ENCODE results near the gene ANKFN1.

Gene ANKFN1

DNA sequence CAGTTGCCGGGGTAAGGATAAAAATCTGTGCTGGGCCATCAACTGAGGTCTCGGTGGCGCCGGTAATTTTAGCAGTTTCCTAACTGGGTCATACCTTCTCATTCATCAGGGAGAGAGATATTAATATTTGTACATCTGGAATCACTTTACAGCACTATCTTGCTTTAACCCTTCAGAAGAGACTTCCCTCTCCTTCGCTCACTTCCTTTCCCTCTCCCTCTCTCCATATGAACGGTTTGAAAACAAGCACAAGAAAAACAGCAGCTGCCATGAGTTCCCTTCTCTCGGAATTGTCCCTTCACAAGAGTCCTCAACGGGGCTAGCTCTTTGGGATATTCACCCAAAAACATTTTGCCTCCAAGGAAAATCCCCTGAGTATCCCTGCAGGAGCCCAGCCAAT is 295.9 kb downstream of the ANKFN1 start:
- DNase-seq = no peak

DNA sequence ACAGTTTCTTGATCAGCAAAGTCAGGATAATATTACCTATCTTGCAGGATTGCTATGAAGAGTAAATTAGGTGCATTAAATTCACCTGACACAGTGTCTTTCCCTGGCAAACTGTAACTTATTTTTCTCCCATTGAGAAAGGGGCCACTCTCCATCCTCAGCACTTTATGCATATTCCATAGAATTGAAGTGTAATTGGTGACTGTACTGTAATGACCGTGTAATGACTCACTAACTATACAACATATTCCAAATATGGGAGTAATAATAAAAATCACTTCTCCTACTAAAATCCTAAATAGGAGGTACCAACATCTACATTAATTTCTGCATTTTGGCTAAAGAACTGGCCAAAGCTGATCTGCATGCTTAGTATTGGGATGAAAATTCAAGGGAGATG is 298.4 kb downstream of the ANKFN1 start:
- no peak for DNase-seq

DNA sequence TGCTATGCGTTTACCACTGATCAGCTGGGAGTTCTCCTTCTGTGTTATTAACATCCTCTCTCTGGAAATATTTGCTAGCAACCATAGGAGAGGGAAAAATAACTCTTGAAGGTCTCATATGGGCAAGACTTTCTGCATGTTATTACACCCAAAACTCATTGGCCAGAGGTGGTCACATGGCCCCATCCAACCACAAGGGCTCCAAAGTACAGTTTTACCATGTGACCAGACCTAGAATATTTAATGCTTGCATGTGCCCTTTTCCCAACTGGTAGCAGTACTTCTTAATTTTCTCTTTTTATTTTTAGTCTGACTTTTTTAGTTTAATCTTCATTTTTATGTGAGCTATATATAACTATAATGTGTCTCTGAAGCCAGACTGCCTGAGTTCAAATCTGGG is 299.2 kb downstream of the ANKFN1 start:
- DNase-seq = no peak

DNA sequence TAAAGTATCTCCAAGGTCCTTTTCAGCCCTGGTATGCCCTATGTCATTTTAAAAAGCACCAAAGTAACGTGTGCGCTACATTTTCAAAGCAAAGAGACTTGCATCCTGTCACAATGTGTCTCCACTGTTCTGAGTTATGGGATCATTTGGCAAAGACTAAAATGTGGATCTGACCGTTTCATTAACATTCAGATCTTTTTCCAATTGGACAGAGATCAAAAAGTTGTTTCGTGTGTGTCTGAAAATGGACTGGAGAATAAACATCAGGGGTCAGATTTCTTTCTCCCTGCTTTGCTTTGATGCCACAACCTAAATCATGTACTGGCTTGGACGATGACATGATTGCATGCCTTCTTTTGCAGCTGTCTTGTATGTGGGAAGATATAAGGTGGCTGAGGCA is 304.2 kb downstream of the ANKFN1 start:
- no peak for DNase-seq

DNA sequence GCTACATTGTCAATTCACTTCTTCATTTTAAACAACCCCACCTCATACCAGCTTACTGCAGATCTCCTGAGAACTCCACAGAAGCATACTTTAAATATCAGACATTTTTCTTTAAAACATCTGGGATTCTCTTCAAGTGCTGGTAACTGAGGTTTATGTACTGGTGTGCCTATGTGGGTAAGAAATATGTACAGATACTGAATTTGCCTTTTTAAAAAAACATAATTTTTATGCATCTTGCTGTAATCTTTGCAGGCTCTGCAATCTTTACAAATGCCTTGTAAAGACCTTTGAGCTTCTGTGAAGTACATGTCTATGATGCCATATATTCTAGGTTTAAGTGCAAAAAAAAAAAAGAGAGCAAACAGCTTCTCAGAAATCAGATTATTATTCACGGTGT is 312.6 kb downstream of the ANKFN1 start:
- no peak for DNase-seq

DNA sequence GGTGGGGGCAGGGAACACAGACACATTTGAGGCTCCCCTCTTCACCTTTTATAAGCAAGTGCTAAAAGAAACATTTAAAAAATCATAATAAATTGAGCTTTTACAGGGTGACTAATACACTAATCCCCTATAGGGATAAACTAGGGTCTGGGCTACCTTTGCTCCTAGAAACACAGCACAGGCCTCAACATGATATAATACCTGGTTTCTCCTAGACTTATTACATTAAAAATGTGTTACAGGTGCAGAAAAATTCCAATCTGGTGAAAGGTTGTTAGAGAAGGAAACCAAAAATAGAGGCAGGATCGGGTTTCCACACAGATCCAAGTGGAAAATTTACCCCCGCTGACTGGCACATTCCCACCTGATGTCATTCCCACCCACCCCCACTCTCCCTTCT is 315.6 kb downstream of the ANKFN1 start:
- no peak for DNase-seq

DNA sequence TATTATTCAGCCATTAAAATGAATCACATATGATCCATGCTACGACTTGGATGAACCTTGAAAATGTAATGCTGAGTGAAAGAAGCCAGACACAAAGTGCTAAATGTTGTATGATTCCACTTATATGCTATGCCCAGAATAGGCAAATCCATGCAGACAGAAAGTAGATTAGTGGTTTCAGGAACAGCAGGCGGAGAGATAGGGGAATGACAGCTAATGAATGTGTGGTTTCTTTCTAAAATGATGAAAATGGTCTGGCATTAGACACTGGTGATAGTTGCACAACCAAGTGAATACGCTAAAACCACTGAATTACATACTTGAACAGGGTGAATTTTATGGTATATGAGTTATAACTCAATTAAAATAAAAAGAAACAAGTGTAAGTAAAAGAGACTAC is 318.4 kb downstream of the ANKFN1 start:
- DNase-seq = no peak

DNA sequence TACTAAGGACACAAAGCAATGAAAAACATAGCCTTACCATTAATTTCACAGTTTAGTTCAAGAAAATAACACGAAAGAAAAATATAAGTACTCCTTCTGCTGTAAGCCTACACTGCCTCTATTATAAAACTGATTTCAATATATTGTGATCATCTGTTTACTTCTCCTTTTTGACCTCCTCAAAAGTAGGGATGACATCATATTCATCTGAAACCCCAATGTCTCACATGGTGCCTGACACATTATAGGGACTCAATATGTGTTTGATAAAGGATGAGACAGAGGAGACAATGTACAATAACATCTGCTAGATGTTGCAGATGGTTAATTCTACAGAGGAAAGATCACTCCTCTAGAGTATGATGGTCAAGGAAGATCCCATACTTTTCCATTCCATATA is 321.8 kb downstream of the ANKFN1 start:
- DNase-seq = no peak

DNA sequence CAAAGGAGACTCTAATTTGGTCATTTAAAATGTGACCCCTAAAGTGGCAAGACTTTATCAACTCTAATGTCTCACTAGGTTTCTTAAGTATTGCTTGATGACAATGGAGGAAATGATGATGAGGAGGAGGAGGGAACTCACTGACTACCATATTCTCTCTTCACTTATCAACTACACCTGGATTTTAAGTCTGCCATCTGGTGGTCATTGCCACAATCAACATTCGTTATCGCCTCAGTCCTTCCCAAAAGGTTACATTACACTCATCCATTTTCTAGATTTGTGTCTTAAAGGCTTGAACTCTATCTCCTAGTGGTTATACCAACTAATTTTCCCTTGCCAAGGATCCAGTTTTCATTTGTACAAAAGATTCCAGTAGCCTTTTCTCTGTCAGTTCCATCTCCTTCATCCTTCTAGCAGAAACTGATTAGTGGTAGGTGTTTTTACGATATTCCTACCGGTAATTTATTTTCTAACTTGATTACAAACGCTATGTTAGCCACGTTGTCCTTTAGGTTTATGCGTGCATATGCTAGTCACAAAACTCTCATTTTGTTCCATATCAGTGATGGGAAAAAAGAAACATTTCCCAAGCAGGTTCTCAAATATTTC is 325.7 kb downstream of the ANKFN1 start:
- DNase-seq = no peak

DNA sequence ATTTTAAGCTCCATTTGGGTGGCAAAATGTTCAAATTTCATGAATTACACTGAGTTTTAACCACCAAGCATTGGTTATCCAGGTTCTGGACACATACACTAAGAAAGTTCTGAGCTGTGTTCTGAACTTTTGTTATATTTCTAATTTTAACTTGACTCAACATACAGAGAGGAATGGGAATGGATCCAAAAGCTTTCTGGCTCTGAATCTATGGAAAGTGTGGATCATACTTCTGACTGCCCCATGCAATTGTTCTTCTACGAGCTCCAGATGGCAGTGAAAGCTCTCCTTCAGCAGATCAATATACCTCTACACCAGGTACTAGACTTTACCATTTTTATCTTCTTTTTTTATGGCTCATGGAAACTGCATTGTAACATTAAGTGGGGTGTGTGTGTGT is 327.2 kb downstream of the ANKFN1 start:
- DNase-seq = no peak

DNA sequence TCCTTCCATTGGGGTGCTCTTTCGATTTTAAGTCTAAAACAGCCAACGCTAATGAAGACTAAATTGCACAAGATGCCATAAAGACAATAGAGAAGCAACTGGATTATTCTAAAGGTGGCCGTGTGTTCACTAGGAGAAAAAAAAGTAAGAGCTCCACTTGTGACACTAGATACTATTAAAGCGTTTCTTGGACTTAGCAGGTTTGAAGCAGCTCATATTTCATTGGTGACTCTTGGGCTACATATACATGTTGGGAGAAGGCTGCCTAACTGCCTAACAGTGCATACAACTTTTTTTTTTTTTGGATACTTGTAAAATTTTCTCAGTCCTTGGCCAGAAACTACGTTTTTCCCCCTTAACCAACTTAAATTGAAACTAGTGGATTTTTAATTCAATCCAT is 328.4 kb downstream of the ANKFN1 start:
- no peak for DNase-seq

DNA sequence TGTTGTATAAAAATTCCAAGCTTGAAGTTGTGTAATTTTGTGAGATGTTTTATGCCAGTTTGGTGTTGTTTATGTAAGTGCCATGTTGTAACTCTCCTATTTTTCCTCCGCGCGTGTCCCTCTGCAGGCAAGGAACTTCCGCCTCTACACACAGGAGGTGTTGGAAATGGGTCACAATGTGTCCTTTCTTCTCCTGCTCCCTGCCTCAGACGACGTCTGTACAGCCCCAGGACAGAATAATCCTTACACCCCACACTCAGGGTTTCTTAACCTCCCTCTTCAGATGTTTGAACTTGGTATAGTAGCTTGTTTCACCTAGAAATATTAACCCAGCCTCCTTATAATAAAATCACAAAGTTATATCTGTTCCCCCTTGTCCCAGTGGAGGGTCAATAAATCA is 329.0 kb downstream of the ANKFN1 start:
- no peak for DNase-seq

DNA sequence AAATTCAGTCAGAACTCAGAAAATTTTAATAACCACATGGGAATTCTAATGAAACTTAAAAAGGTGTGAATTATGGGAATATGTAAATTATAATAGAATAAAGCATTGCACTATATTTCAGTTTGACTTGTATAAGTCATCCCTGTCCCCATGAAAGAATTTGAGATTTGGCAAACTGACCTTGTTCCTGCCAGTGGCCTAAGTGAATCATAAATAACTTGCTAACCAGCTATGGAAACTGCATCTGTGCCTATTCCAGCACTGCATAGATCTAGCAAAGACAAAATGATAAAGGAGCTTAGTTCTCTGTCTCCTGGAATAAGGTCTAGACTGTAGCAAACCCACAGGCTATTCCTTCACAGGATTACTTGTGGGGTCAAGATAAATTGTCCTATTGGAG is 333.5 kb downstream of the ANKFN1 start:
- no peak for DNase-seq

DNA sequence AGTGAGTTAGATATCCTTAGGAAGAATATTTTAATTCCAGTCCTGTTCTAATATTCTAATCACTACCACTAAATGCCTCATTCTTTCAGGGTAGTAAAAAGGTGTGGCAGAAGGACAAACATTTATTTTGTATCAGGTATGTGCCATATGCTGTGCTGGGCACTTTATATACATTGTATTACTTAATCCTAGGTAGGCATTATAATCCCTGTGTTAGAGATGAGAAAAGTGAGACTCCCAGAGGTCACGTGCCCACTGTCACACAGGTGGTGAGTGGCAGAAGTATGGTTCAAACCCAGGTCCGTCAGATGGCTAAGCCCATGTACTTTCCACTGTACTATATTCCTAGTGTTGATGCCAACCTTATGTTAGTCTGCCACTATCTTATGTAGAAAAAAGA is 335.5 kb downstream of the ANKFN1 start:
- no peak for DNase-seq

DNA sequence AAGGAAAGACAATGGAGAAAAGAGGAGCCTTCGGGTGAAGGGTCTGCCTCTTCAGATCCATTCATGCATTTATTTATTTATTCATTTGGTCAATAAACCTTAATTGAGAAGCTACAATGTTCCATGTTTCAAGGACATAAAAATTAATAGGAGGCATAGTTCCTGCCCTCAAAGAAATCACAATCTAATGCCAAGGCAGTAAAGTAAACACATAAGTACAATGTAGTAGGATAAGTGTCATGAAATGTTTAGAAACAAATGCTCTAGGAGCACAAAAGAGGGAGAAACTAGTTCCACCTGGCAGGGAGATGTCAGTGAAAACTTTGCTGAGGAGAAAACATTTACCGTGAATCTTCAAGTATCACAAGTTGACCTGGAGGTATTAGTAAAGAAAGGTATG is 336.7 kb downstream of the ANKFN1 start:
- DNase-seq = no peak

DNA sequence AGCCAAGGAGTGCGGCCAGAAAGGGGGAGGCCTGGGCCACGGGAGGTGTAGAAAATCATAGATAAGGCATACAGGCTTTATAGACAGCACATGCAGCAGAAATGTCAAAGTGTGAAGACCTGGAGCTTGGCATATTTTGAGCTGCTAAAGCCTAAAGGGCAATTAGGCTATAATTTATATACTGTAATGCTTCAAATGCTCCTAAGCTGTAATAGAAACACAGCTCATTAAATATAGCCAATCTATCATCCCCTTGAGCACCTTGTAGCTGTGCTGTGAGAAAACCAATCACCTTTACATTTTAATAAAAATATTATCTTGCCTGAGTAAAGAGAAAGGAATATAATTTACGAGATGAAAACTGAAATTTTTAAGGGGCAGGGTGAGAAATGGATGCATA is 342.3 kb downstream of the ANKFN1 start:
- no peak for DNase-seq

DNA sequence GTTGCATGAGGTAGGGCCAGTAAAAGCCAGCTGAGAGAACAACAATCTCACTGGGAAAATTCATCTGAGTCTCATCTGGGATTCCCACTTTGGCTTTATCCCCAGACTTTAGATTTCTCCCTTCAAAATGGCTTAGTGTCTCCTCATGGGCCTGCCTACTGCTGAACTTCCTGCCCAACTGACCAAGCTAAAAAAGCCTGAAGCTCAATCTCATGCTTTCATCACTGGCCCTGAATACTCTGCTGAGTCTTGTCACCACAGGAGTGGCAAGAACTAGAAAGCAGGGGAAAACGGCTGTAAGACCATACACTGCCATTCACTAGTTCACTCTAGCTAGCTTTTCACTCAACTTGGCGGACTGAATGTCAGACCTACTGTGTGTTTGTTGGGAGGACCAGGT is 343.9 kb downstream of the ANKFN1 start:
- DNase-seq = no peak

DNA sequence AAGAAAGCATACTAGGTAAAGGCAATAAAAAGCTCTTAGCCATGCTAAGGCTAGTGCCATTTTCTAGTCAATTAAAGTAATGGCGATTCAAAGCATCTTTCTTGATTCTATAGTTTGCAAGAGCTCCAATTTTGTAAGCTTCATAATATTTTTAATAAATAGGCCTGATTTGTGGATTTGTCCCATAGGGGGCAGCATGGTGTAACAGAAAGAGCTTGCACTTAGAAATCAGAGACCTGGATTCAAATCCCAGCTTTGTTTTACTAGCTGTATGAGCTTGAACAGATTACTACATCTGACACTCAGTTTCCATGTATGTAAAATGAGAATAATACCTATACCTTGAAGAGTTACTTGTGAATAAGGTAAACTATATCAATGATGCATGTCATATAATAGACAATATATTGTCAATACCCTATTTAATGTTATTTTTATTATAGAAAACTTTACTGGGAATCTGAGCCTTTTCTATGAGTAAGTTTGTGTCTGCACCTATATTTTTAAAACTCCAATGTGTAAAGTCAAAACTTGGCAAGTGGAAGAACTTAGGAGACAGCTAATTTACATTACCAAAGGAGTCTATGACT is 346.6 kb downstream of the ANKFN1 start:
- no peak for DNase-seq

DNA sequence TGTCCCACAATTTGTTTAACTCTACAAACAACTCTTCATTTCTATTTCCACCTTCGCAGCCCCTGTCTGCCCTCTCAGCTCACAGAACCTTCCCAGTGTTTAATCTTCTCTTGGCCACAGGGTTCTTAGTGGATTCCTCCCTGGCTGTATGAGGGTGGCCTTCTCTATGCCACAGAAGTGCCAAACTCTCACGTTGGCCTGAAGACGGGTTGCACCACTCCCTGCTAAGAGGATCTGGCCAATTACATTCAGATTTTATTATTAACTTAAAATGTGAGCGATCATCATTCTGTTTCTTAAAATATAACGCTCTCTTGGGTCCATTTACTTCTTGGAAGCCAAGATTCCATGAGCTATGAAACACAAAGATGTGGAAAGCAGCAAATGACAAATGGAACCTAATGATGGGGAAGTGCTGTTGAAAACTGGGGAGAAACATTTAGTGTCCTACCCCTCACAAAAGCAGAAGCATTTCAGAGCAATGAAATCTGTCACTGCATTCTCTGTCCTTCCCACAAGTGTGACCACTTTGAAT is 348.9 kb downstream of the ANKFN1 start:
- no peak for DNase-seq

DNA sequence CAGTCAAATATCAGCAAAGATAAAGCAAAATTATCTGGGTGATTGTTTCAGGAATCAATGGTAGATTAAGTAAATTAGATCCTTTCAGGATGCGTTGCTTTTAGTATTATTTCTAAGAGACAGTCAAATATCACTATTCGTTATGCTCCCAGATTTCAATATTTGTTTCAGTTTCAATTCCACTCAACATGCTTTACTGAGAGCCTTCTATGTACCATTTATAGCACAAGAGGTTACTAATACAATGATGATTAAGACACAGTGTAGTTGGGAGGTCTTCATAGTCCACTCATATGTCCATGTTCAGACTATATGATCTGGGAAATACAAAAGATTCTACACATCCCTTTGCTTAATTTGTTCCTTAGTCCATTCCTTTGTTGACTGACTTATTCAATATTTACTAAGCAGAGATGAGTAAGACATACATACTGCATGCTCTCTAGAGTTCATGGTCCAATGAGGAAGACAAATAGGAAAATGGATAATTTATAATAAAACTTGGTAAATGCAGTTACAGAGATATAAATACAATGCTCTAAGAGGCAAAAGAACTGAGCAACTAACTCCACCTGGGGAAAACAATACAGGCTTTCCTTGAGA is 352.0 kb downstream of the ANKFN1 start:
- DNase-seq = no peak

DNA sequence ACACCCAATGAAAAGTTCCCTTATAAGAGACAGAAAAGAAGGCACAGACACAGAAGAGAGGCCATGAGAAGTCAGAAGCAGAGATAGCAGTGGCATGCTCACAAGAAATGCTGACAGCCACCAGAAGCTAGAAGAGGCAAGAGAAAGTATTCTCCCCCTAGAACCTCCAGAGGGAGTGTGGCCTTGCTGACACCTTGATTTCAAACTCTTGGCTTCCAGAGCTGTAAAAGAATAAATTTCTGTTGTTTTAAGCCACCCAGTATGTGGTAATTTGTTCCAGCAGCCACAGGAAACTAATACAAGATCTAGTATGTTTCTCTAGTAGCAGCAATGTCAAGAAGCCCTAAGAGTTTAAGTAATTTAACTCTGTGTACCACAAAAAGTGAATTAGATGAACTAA is 353.1 kb downstream of the ANKFN1 start:
- no peak for DNase-seq

DNA sequence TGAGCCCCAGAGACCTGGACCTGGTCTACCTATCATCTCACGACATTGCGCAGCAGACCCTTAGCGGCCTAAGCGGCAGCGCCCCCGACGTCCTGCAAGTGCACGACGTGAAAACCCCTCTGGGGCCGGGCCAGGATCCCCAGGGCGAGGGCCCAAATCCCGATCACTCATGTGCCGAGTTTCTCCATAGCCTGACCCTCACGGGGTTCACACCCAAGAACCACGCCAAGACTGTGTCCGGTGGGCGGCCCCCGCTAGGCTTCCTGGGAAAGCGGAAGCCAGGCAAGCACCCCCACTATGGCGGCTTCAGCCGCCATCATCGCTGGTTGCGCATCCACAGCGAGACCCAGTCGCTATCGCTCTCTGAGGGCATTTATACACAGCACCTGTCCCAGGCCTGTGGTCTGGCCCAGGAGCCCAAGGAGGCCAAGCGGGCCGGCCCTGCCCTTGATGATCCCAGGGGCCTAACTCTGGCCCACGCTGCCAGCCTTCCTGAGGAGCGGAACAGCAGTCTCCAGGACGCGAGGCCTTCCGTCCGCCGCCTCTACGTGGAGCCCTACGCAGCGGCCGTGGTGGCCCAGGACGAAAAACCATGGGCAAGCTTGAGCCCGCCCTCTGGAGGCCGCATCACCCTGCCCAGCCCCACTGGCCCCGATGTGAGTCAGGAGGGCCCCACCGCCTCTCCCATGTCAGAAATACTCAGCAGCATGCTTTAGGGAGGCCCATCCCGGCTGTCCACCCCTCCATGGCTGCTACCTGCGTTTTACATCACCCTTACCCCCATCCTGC is 357.5 kb downstream of the ANKFN1 start:
- DNase-seq = no peak

DNA sequence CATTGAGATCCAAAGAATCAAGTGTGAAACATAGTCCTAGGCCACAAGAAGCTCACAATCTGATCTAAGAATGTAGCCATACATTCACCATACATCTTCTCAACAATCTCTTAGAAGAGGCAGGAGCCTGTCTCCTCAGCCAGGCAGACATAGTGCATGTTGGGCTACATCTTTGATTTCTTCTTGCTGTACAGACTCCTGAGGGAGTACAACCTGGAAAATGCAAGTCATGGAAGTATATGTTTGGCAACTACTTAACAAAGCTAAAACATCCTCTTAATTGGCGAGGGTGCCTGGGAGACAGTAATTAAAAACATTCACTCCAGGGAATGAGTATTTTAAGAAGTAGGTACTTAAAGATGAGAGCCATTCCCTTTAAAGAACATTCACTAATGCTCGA is 361.0 kb downstream of the ANKFN1 start:
- no peak for DNase-seq

DNA sequence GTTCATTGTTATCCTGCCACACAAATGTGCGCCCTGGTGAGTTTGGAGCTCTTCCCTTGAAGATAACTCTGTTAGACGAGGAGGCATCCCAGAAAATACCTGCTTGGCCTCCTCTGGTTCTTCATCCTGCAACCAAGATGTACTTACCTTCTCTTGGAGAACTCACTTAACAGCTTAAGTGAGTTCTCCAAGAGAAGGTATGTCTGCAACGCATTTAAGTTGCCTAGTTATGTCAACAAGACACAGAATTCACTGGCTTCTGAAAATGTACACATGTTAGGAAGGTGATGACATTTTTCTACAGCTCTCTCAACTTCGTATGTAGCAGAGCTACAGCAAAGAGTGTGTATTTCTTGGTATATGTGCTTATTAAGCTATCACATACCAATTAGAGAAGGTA is 361.6 kb downstream of the ANKFN1 start:
- no peak for DNase-seq

All from NCI-H1048 (cell line).